ENCODE measurements around the gene ZNF76.
A peak's percentile ranks its signal among the peaks of the same experiment; 100 is the strongest.
"Not testable (repeated sequence)": the region's sequence is repeated elsewhere in the genome, so short reads cannot be mapped to it uniquely, and the experiment has no call there.

The ZNF76 gene

DNA sequence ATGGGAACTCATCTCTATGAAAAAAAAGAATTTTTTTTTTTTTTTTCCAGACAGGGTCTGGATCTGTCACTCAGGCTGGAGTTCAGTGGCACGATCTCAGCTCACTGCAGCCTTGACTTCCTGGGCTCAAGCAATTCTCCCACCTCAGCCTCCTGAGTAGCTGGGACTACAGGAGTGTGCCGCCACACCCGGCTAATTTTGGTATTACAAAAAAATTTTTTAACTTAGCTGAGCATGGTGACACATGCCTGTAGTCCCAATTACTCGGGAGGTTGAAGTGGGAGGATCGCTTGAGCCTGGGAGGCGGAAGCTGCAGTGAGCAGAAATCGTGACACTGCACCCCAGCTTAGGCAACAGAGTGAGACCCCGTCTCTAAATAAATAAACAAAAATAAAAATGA is 45.6 kb downstream of the ZNF76 start:
- no peak for DNase-seq

DNA sequence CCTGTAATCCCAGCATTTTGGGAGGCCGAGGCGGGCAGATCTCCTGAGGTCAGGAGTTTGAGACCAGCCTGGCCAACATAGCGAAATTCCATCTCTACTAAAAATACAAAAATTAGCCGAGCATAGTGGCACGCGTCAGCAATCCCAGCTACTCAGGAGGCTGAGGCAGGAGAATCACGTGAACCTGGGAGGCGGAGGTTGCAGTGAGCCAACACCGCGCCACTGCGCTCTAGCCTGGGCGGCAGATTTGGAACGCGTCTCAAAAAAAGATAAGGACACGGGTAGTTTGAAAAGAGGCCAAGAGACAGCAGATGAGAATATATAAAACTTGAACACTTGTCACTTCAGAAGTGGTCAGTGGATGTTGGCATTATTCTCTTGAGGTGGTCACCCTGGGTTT is 47.6 kb downstream of the ZNF76 start:
- DNase-seq = not testable (repeated sequence)

DNA sequence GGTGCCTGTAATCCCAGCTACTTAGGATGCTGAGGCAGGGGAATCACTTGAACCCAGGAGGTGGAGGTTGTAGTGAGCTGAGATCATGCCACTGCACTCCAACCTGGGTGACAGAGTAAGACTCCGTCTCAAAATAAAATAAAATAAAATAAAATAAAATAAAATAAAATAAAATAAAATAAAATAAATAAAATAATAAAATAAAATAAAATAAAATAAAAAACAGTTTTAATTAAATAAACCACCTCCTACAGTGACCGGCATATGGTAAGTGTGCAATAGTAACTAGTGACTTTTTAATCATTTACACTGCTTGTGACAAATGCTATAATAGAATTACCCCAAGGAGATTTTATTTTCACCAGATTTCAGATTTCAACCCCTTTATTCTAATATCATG is 49.0 kb downstream of the ZNF76 start:
- DNase-seq = not testable (repeated sequence)

DNA sequence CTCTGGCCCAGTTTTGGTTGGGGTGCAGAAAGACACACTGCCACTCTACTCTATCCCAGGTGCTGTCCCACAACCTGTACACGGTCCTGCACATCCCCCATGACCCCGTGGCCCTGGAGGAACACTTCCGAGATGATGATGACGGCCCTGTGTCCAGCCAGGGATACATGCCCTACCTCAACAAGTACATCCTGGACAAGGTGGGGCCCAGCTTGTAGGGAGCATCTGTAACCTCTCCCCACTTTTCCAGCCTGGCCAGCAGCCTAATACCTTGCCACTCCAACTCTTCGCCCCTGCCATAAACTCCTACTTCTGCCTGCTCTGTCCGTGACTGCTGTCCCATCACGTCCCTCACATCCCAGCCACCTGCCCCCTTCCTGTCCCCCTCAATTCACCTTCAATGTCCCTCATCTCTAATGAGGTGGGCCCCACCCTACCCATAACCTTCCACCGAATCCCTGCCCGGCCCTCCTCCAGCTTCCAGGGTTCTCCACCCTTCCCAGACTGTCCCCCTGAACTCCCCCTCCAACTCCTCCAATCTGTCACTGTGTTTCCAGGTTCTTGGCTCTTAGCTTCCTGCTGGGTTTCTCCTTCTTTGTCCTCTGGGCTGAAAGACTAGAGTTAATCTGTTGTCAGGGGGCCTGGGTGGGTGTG is 50.2 kb downstream of the ZNF76 start:
- no peak for DNase-seq

DNA sequence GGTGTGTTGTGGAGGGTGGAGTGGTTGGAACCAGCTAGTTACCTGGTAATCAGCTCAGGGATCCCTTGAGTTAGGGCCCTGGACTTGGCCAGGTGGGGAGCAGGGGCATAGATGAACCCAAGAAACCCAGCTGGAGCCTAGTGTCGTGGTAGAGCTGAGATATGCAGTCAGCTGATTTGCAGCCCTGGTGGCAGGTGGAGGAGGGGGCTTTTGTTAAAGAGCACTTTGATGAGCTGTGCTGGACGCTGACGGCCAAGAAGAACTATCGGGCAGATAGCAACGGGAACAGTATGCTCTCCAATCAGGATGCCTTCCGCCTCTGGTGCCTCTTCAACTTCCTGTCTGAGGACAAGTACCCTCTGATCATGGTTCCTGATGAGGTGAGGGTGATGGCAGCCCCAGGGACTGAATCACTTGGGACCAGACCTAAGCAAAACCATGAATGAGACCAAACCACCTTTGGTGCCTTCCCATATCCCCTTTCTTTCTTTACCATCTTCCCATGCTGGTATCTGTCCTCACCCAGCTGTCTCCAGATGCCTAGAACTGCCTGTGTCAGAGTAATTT is 50.8 kb downstream of the ZNF76 start:
- DNase-seq = no peak

DNA sequence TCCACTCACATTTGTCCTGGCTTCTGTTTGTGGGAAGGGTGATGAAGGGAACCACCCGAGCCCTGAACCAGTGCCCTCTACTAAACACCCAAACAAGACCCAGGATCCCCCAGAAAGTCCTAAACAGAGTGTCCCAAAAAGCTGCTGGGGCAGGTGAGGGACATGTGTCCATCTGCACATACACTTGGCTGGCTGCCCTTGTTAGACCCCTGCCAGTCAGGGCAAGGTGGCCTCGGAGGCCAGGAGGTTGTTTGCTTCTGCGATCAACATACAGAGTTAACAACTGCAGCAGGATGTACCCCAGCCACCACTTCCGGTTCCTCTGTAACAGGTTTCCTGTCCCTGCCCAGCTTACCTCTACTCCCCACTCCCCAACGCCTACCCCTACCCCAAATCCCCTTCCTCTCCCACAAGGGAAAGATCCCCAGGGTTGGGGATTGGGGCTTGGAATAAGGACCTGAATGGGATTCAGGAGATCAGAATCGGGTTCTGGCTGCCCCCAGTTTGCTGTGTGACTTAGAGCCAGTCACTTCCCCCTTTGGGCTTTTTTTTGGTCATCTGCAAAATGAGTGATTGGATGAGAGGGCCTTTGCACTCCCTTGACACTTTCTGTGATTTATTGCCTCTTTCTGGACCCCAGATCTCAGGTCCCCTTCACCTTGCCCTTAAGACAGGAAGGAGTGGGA is 52.0 kb downstream of the ZNF76 start:
- DNase-seq = no peak

DNA sequence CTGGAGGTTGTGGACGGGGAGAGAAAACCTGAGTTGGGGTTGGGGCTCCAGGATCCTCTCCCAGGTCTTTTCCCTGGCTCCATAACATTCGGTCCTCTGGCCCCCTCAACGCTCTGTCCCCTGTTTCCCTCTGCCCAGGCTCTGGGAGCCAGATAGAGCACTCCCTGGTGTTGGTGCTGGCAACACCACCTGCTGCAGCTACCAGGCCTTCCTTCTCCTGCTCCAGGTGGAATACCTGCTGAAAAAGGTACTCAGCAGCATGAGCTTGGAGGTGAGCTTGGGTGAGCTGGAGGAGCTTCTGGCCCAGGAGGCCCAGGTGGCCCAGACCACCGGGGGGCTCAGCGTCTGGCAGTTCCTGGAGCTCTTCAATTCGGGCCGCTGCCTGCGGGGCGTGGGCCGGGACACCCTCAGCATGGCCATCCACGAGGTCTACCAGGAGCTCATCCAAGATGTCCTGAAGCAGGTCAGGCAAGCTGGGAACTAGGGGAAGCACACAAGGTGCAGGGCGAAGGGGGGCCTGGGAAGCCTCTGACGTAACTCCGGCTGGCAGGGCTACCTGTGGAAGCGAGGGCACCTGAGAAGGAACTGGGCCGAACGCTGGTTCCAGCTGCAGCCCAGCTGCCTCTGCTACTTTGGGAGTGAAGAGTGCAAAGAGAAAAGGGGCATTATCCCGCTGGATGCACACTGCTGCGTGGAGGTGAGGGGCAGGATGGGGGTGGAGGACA is 52.7 kb downstream of the ZNF76 start:
- no peak for DNase-seq

DNA sequence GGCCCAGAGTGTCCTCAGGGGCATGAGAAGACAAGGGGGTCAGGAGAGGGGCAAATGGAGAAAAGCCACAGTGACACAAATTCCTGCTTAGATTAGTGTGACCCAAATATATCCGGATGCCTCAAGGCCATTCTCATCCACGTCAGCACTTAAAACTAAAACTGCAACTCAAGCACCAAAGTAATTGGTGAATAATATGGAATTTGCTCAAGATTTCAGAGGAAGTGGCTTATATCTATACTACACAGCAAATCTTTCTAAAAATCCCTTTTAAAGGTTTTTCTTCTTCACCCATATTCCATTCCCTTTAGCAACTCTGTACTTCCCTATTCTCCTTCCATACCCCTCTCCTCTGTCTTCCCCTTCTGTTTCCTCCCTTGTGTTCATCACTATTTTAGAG is 53.3 kb downstream of the ZNF76 start:
- DNase-seq = no peak

DNA sequence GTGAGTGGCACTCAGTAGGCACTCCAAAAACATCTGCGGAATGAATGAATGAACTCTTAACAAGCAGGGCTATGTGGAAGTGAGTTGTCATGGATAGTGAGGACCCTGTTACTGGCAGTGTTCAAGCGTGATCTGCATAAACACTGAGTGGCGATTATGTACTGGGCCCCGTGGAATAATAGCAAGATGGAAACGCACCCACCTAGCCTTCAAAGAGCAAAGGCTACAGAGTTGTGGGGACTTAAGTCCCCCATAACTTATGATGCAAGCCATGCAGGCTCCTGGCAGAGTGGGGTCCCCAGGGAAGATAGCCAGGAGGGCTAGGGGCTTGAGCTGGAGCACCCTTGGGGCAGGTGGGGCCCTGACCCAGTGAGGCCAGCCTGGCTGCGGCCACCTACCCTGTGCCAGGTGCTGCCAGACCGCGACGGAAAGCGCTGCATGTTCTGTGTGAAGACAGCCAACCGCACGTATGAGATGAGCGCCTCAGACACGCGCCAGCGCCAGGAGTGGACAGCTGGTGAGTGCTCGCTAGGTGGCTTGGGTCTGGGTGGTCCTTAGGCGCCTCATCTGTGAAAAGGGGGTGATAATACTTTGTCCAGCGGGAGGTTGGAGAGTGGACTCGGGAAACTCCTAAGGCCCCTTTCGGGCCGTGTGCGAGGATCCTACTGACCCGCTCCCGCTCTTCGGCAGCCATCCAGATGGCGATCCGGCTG is 58.1 kb downstream of the ZNF76 start:
- DNase-seq = no peak

DNA sequence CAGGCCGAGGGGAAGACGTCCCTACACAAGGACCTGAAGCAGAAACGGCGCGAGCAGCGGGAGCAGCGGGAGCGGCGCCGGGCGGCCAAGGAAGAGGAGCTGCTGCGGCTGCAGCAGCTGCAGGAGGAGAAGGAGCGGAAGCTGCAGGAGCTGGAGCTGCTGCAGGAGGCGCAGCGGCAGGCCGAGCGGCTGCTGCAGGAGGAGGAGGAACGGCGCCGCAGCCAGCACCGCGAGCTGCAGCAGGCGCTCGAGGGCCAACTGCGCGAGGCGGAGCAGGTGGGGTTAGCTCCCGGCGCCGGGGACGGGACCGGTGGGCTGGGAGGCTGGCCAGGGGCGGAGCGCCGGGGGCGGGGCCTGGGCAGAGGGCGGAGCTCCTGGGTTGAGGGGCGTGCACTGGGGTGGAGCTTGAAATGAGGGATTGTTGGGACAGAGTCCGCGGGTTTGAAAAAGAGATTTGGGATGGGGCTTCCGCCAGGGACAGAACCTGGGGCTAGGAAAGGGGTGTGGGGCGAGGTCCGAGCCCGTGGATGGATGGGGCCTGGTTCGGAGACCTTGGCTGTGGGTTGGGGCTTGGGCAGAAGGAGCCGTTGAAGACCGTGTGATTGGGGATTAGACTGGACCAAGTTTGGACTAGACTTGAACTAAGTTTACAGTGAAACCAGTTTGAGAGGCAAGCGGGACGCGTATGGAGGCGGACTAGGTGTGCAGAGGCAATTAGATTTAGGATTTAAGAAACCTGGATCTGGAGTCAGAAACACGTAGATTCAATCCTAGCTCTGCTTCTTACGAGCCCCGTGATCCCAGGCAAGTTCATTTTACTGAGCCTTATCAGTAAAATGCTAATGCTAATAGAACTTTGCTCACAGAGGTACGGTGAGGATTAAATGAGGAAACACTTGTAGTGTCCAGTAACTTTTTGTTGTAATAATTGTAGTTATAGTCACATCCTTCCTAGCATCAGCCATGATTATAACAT is 58.9 kb downstream of the ZNF76 start:
- DNase-seq = peak; percentile 93

DNA sequence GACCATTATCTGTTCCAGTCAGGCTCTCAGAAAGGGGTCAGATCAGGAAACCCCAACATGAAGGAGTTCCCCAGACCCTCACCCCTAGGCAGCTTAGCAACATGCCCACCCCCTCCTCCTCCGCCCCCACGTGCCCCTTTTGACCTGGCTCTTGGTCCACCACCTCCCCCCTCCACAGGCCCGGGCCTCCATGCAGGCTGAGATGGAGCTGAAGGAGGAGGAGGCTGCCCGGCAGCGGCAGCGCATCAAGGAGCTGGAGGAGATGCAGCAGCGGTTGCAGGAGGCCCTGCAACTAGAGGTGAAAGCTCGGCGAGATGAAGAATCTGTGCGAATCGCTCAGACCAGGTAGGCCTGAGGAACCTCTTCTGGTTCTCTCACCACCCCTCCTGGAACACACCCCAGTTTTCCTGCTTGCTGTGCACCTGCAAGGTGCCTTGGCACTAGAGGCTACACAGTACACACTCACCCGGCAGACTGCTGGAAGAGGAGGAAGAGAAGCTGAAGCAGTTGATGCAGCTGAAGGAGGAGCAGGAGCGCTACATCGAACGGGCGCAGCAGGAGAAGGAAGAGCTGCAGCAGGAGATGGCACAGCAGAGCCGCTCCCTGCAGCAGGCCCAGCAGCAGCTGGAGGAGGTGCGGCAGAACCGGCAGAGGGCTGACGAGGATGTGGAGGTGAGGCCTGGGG is 60.0 kb downstream of the ZNF76 start:
- no peak for DNase-seq

DNA sequence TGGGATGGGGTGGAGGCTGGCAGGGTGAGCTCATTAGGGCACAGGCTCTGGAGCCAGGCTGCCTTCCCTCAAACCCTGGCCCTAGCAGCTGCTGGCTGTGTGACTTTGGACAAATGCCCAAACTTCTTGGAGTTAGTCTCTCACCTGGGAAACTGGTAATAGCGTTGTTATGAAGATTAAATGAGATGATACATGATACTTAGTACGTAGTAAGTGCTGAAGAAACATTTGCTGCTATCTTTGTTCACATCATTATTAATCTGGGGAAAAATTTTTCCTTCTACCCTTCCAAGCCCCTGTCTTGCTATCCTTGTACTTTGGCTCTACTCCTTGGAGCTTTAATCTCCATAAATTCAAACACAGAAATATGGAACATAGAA is 60.5 kb downstream of the ZNF76 start:
- no peak for DNase-seq

DNA sequence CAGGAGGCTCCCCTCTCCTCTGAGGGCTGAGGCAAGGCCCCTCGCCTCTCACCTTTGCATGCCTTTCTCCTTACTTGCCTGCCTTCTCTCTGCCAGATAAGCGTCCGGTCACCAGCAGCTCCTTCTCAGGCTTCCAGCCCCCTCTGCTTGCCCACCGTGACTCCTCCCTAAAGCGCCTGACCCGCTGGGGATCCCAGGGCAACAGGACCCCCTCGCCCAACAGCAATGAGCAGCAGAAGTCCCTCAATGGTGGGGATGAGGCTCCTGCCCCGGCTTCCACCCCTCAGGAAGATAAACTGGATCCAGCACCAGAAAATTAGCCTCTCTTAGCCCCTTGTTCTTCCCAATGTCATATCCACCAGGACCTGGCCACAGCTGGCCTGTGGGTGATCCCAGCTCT is 61.6 kb downstream of the ZNF76 start:
- no peak for DNase-seq

DNA sequence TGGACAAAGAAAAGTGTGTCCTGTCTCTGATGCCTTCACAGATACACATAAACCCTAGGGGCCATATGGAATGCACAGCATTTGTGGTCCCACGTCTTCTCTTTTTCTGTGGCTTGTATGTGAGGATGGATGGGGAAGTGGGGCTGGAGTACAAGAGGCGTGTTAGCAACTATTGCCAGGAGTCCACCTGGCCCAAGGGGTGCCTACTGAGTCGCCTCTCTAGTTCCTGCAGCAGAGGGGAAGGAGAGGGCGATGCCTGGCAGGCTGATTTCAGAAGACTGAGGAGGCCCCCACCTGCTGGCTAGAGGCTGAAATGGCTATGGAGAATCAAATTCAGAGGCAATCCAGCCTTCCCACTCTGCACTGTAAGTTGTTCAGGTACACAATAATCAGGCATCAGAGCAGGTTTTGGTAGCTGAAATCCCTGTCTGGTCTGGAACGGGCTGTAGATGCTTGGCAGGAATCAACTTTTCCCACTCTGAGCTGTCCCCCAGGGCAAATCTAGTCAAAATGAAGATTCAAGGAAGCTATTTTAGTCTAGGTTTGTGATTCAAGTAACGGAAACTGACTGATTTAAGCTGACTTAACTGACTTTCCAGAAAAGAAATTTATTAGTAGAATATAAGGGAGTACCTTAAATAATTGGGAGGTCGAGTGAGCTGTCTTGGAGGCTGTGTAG is 68.0 kb downstream of the ZNF76 start:
- DNase-seq = peak; percentile 64

DNA sequence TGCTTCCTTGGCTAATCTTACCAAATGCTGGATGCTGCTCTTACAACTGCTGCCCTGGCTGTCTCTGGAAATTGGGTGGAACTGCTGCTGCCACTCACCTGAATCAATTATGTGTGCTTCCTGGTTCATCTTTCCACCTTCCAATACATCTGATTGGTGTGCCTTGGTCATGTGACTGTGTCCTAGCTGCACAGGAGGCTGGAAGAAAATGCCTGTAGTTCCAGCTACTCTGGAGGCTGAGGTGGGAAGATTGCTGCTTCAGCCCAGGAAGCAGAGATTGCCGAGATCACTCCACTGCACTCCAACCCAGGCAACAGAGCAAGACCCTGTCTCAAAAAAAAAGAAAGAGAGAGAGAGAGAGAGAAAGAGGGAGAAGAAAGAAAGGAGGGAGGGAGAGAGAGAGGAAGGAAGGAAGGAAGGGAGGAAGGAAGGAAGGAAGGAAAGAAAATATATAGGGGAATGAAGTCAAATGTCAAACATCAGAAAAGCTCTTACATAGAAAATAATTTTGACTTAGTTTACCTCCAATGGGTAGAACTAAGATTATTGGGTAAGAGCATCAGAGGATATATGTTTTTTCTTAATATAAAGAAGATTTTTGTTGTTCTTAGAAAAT is 68.7 kb downstream of the ZNF76 start:
- DNase-seq = no peak

DNA sequence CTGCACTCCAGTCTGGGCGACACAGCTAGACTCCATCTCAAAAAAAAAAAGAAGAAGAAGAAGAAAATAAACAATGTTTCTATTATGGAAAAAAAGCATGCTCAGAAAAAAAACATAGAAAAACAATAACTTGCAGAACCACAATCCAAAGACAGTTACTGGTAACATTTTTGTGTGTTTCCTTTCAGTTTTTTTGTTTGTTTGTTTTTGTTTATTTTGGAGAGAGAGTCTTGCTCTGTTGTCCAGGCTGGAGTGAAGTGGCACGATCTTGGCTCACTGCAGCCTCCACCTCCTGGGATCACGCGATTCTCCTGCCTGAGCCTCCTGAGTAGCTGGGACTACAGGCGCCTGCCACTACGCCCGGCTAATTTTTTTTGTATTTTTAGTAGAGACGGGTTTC is 69.4 kb downstream of the ZNF76 start:
- not testable (repeated sequence) for DNase-seq

DNA sequence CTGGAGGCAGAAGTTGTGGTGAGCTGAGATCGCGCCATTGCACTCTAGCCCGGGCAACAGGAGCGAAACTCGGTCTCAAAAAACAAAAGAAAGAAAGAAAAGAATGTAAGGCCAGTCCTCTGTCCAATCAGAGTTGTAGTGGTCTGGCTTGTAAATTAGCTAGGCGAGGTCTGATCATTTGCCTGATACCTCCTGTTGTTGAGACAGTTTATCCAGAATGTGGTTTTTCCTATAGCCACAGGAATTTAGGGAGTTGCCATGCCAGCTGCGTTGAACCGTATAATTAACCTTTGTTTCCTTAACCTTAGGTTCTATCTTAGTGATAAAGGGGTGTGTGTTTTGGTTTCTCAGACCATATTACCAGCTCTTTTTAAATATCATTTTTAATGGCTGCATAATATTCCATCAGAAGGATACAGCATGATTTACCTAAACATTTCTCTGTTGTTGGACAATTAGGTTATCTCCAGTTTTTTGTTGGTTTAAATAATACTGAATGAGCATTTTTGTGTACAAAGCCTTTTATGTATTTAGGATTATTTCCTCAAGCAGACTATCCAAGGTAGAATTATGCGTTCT is 71.1 kb downstream of the ZNF76 start:
- DNase-seq = no peak

DNA sequence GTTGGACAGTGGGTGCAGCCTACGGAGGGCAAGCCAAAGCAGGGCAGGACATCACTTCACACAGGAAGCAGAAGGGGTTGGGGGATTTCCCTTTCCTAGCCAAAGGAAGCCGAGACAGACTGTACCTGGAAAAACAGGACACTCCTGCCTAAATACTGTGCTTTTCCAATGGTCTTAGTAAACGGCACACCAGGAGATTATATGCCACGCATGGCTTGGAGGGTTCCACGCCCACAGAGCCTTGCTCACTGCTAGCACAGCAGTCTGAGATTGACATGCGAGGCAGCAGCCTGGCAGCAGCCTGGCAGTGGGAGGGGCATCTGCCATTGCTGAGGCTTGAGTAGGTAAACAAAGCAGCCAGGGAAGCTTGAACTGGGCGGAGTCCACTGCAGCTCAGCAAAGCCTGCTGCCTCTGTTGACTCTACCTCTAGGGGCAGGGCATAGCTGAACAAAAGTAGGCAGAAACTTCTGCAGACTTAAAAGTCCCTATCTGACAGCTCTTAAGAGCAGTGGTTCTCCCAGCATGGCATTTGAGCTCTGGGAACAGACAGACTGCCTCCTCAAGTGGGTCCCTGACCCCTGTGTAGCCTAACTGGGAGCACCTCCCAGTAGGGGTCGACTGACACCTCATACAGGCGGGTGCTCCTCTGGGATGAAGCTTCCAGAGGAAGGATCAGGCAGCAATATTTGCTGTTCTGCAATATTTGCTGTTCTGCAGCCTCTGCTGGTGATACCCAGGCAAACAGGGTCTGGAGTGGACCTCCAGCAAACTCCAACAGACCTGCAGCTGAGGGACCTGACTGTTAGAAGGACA is 72.7 kb downstream of the ZNF76 start:
- not testable (repeated sequence) for DNase-seq

DNA sequence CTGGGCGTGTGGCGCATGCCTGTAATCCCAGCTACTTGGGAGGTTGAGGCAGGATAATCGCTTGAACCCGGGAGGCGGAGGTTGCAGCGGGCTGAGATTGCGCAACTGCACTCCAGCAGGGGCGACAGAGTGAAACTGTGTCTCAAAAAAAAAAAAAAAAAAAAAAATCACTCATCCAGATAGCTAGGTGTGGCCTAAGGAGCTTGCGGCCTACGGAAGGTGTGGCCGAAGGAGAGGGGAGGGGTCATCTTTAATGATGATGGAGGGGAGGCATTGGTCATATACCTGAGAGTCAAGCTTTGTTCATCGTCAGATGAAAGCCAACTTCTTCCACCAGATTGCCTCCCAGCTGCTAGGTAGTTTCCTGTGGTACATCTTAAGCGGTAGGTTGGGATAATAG is 82.0 kb downstream of the ZNF76 start:
- no peak for DNase-seq

All from right hindlimb (tissue), 1 donor.